Esophagus muscularis mucosa (tissue), 3 donors: ENCODE measurements around the gene AHI1.
"Not testable (repeated sequence)": the region's sequence is repeated elsewhere in the genome, so short reads cannot be mapped to it uniquely, and the experiment has no call there.

Source experiments
- CTCF ChIP-seq, 3 experiments: fragments of 200-600 bp in 2 of 3; fragments of 450-650 bp in 1 of 3; sonication (generic) in 2 of 3; IDR thresholded peaks; one replicate each; pipeline ENCODE4 v1.5.1; 2017 to 2019; ENCODE audit warnings: antibody characterized with exemption in 3 of 3, mild to moderate bottlenecking in 2 of 3, moderate library complexity in 1 of 3
- POLR2AphosphoS5 ChIP-seq, 2 donors: sonication (generic); formaldehyde crosslinking; IDR thresholded peaks; one replicate each; pipeline ENCODE4 v1.6.1; 2017; ENCODE audit warnings: antibody characterized with exemption in 2 of 2

- TF ChIP-seq CTCF, POLR2AphosphoS5 (IDR thresholded peaks at IDR 0.05): not testable (repeated sequence)
Measured at GRCh38 chr6:135363622-135364021, 133.9 kb downstream of the AHI1 start.
